B cell (primary cell): ENCODE results near the gene HLA-DQA1. TPM values are rescaled to one million over a fixed set of nuclear protein-coding genes. Genes with fewer than 3 reads are reported as not detected.
"Not testable (repeated sequence)": the region's sequence is repeated elsewhere in the genome, so short reads cannot be mapped to it uniquely, and the experiment has no call there.

ENCODE experiments used
- ATAC-seq: fragments of 200-7000 bp; cut with Tn5 transposase; one replicate; pipeline ENCODE4 v1.10.0; 2021; ENCODE audit warnings: low read depth, mild to moderate bottlenecking, moderate number of reproducible peaks, moderate library complexity
- CTCF ChIA-PET: fragments of 350-600 bp; sonication (Branson Sonifier 250); formaldehyde crosslinking; loops from one replicate; lab custom pipeline; 2021; ENCODE audit warnings: antibody characterized with exemption, inconsistent platforms; lab: Charles Lee
- POLR2A ChIA-PET: fragments of 350-600 bp; sonication (Branson Sonifier 250); formaldehyde crosslinking; loops from one replicate; lab custom pipeline; 2021; ENCODE audit warnings: antibody characterized with exemption; lab: Charles Lee
- DNase-seq: peaks from one replicate; pipeline ENCODE4 v3.0.0; 2013
- H2AFZ ChIP-seq: 2 replicates; pipeline ENCODE4 v1.6.1; 2012; ENCODE audit warnings: mild to moderate bottlenecking, low read depth, low read length; ENCODE audit not compliant: insufficient read depth, poor library complexity, severe bottlenecking
- H3K27ac ChIP-seq, 2 donors: 1 replicate in 1 of 2; 2 replicates in 1 of 2; pipeline ENCODE4 v1.5.1; 2012 to 2013; ENCODE audit warnings: low read length in 2 of 2, mild to moderate bottlenecking in 2 of 2, moderate library complexity in 1 of 2
- H3K27me3 ChIP-seq, 4 experiments: fragments of 200-600 bp in 1 of 4; sonication (generic) in 1 of 4; replicated peaks in 1 of 4; 1 replicate in 2 of 4; 2 replicates in 2 of 4; pipeline versions ENCODE4 v1.6.1 to v1.7.0; 2013 to 2016; ENCODE audit warnings: low read length in 3 of 4, mild to moderate bottlenecking in 2 of 4, mixed read lengths in 1 of 4, moderate library complexity in 1 of 4; ENCODE audit not compliant: insufficient read depth in 4 of 4, control insufficient read depth in 3 of 4; ENCODE audit errors: control extremely low read depth in 1 of 4
- H3K36me3 ChIP-seq, 2 experiments: replicated peaks in 1 of 2; 1 replicate in 1 of 2; 2 replicates in 1 of 2; pipeline versions ENCODE4 v1.6.1 to v1.7.1; 2013; ENCODE audit warnings: low read length in 1 of 2; ENCODE audit not compliant: insufficient read depth in 2 of 2, control insufficient read depth in 1 of 2; ENCODE audit errors: control extremely low read depth in 1 of 2, extremely low read depth in 1 of 2
- H3K4me1 ChIP-seq, 2 donors: fragments of 200-600 bp in 1 of 2; sonication (generic) in 1 of 2; 1 replicate in 1 of 2; 2 replicates in 1 of 2; pipeline versions ENCODE4 v1.5.1 to v1.6.1; 2013 to 2017; ENCODE audit warnings: low read length in 2 of 2; ENCODE audit not compliant: control insufficient read depth in 2 of 2, insufficient read depth in 2 of 2
- H3K4me2 ChIP-seq: replicated peaks from 2 replicates; pipeline ENCODE3; 2012; ENCODE audit warnings: mild to moderate bottlenecking, low read depth, low read length; ENCODE audit not compliant: poor library complexity, severe bottlenecking
- H3K4me3 ChIP-seq, 5 experiments: fragments of 200-600 bp in 1 of 5; sonication (generic) in 1 of 5; 1 replicate in 3 of 5; 2 replicates in 2 of 5; pipeline versions ENCODE4 v1.5.1 to v1.7.0; 2011 to 2016; ENCODE audit warnings: low read length in 4 of 5, mild to moderate bottlenecking in 4 of 5, low read depth in 2 of 5, control low read depth in 1 of 5, moderate library complexity in 1 of 5; ENCODE audit not compliant: insufficient read depth in 1 of 5; ENCODE audit errors: control extremely low read depth in 1 of 5, extremely low read depth in 1 of 5
- H3K79me2 ChIP-seq: fragments of 200-600 bp; sonication (generic); one replicate; pipeline ENCODE4 v1.6.0; 2016; ENCODE audit warnings: low read length; ENCODE audit not compliant: control insufficient read depth, insufficient read depth
- H3K9ac ChIP-seq: fragments of 200-600 bp; sonication (generic); 2 replicates; pipeline ENCODE4 v1.6.1; 2017; ENCODE audit warnings: mild to moderate bottlenecking, low read length, moderate library complexity
- H3K9me3 ChIP-seq, 3 donors: one replicate each; pipeline versions ENCODE4 v1.6.1 to v1.7.1; 2013; ENCODE audit warnings: low read length in 2 of 3; ENCODE audit not compliant: control insufficient read depth in 2 of 3, insufficient read depth in 1 of 3; ENCODE audit errors: control extremely low read depth in 1 of 3
- H4K20me1 ChIP-seq: 2 replicates; pipeline ENCODE4 v1.6.0; 2012; ENCODE audit warnings: mild to moderate bottlenecking, low read length; ENCODE audit not compliant: insufficient read depth, control insufficient read depth, poor library complexity, severe bottlenecking
- H3K27ac Mint-ChIP-seq: one replicate; pipeline ENCODE4 v1.8.0; 2021; ENCODE audit warnings: mixed read lengths
- H3K27me3 Mint-ChIP-seq: one replicate; pipeline ENCODE4 v1.8.0; 2021; ENCODE audit warnings: mixed read lengths
- H3K4me1 Mint-ChIP-seq: one replicate; pipeline ENCODE4 v1.8.0; 2021; ENCODE audit warnings: mixed read lengths
- H3K4me3 Mint-ChIP-seq: one replicate; pipeline ENCODE4 v1.8.0; 2021; ENCODE audit warnings: mixed read lengths
- H3K9me3 Mint-ChIP-seq: one replicate; pipeline ENCODE4 v1.8.0; 2022; ENCODE audit warnings: mixed read lengths; ENCODE audit not compliant: insufficient read depth
- EZH2 ChIP-seq: IDR thresholded peaks from 2 replicates; pipeline ENCODE4 v1.6.1; 2012; ENCODE audit warnings: borderline replicate concordance, low read depth, mild to moderate bottlenecking, moderate library complexity, low read length; ENCODE audit not compliant: insufficient read depth, poor library complexity, severe bottlenecking
- WGBS: methylation state at CpG from one replicate; pipeline ENCODE4 v1.1.5; 2013; ENCODE audit warnings: missing lambda C conversion rate; ENCODE audit not compliant: insufficient coverage; 5-methylcytosine and 5-hydroxymethylcytosine counted together
- intact Hi-C: fragments of 100-400 bp; cut with micrococcal nuclease; formaldehyde crosslinking; loops from one replicate; pipeline ENCODE4 v1.10.0; 2022
- polyA plus RNA-seq: library from polyadenylated mRNA; depleted of rRNA; stranded (reverse); fragments of >200 nt; gene quantifications from 2 replicates; pipeline ENCODE4 v1.2.3, GENCODE V29; 2012
- total RNA-seq, 2 donors: library from RNA; stranded (reverse); fragments of 120-200 nt in 1 of 2; gene quantifications; 1 replicate in 1 of 2; 2 replicates in 1 of 2; pipeline versions ENCODE4 v1.2.3 to v1.2.4, GENCODE V29; 2013 to 2022
- TF ChIP-seq, protein P1 (sequence below): fragments of 200-600 bp; IDR thresholded peaks from one replicate; pipeline ENCODE4 v1.8.0; 2022; ENCODE audit warnings: antibody characterized with exemption, mild to moderate bottlenecking

Gene HLA-DQA1
- total and polyA plus RNA-seq, 2 donors (not counting 1 experiment from before 2014, with no cell fraction given): 486 to 489 TPM

DNA sequence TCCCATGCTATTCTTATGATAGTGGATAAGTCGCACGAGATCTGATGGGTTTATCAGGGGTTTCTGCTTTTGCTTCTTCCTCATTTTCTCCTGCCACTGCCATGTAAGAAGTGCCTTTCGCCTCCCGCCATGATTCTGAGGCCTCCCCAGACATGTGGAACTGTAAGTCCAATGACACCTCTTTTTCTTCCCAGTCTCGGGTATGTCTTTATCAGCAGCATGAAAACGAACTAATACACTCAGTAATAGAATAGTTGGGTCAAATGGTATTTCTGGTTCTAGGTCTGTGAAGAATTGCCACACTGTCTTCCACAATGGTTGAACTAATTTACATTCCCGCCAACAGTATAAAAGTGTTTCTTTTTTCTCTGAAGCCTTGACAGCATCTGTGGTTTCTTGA lies 36.9 kb downstream of the HLA-DQA1 start:
- H3K36me3 ChIP-seq, DNase-seq, H3K9me3 ChIP-seq, H3K9me3 Mint-ChIP-seq, CTCF ChIA-PET, H2AFZ ChIP-seq, H3K27ac Mint-ChIP-seq, H3K9ac ChIP-seq, ATAC-seq, H3K4me3 Mint-ChIP-seq, H3K27me3 Mint-ChIP-seq, H3K27me3 ChIP-seq, intact Hi-C loops, H3K4me1 ChIP-seq, H4K20me1 ChIP-seq, H3K4me2 ChIP-seq, H3K4me3 ChIP-seq, POLR2A ChIA-PET, H3K79me2 ChIP-seq, H3K27ac ChIP-seq: not testable (repeated sequence)
- no CpG with 5 or more reads among the region's 7 CpGs for WGBS
- H3K4me1 Mint-ChIP-seq: peaks cover 22% of the 10 kb centered on the region

DNA sequence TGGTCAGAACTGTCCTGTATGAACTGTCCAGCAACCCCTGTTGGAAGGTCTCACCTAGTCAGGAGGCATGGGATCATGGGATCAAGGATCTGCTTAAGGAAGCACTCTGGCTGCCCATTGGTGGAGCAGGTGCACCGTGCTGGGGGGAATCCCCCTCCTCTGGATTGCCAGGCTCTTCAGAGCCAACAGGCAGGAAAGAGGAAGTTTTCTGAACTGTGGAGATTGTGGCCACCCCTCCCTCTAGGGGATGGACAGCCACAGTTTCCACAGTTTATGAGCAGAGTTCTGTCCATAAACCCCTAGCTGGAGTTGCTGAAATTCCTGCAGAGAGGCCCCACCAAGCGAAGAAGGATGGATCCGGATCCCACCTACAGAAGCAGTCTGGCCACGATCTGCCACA lies 42.3 kb downstream of the HLA-DQA1 start:
- ATAC-seq (no peak), DNase-seq (peak; percentile 1)
- 10% methylated on average over 2 of the region's 4 CpGs for WGBS

More for the DNA sequence above, 42.3 kb downstream of the HLA-DQA1 start:
- peaks cover 6 to 20% of the 10 kb centered on the region in 2 donors for H3K4me1 ChIP-seq
- Mint-ChIP-seq H3K4me3 (no peak overlapping the region), H3K4me1 (peaks cover 43% of the 10 kb centered on the region), H3K27ac (peak overlapping the region; percentile 37), H3K27me3 (no peaks in the 10 kb centered on the region), H3K9me3 (peaks cover 6% of the 10 kb centered on the region)
- TF ChIP-seq, protein P1, sequence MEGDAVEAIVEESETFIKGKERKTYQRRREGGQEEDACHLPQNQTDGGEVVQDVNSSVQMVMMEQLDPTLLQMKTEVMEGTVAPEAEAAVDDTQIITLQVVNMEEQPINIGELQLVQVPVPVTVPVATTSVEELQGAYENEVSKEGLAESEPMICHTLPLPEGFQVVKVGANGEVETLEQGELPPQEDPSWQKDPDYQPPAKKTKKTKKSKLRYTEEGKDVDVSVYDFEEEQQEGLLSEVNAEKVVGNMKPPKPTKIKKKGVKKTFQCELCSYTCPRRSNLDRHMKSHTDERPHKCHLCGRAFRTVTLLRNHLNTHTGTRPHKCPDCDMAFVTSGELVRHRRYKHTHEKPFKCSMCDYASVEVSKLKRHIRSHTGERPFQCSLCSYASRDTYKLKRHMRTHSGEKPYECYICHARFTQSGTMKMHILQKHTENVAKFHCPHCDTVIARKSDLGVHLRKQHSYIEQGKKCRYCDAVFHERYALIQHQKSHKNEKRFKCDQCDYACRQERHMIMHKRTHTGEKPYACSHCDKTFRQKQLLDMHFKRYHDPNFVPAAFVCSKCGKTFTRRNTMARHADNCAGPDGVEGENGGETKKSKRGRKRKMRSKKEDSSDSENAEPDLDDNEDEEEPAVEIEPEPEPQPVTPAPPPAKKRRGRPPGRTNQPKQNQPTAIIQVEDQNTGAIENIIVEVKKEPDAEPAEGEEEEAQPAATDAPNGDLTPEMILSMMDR: no peak
- TF ChIP-seq EZH2: no peak
- no peak overlapping the region for H3K4me2 ChIP-seq
- POLR2A ChIA-PET: interaction anchor here (0.6 to 1.5 kb wide), 2 partner anchors 12 to 805 kb away, joined by 3 to 6 read pairs; no protein-coding TSS in a partner anchor
- no peaks in the 10 kb centered on the region for H3K27me3 ChIP-seq
- H2AFZ ChIP-seq: no peak overlapping the region
- H3K79me2 ChIP-seq: peaks cover 22% of the 10 kb centered on the region
- CTCF ChIA-PET: no interaction called here
- no peak overlapping the region for H3K27ac ChIP-seq
- no peaks in the 10 kb centered on the region for H4K20me1 ChIP-seq
- H3K9me3 ChIP-seq: no peaks in the 10 kb centered on the region
- H3K4me3 ChIP-seq: peak overlapping the region in 1 of 5 experiments; percentile 9
- intact Hi-C loops: no loop called here
- no peak overlapping the region for H3K9ac ChIP-seq
- H3K36me3 ChIP-seq: no peaks in the 10 kb centered on the region
